DMS79 treated with DMSO at 0.1 percent for 48 hours (cell line): ENCODE results near the gene KRT86.
"Not testable (repeated sequence)": the region's sequence is repeated elsewhere in the genome, so short reads cannot be mapped to it uniquely, and the experiment has no call there.

Source experiments
- DNase-seq: peaks from one replicate; lab custom pipeline; 2025; lab: John Stamatoyannopoulos, UW

Gene KRT86

GRCh38 chr12:52314511-52314910 lies 40.1 kb downstream of the KRT86 start:
- DNase-seq: no peak

GRCh38 chr12:52315721-52316120 lies 41.3 kb downstream of the KRT86 start:
- not testable (repeated sequence) for DNase-seq

GRCh38 chr12:52316290-52316689 lies 41.8 kb downstream of the KRT86 start:
- no peak for DNase-seq

- DNase-seq: no peak
These were observed 42.3 kb downstream of the KRT86 start for GRCh38 chr12:52316701-52317100.

- DNase-seq: no peak
These were observed 43.1 kb downstream of the KRT86 start for GRCh38 chr12:52317468-52318052.

- DNase-seq: no peak
These were observed 44.0 kb downstream of the KRT86 start for GRCh38 chr12:52318241-52318990.

GRCh38 chr12:52319097-52319496 lies 44.7 kb downstream of the KRT86 start:
- no peak for DNase-seq

- no peak for DNase-seq
These were observed 46.4 kb downstream of the KRT86 start, which contains the start of gene KRT83 for GRCh38 chr12:52320784-52321400. Gene KRT83, minus strand, starts transcription at chr12:52321398. Its CDS starts 63 bp downstream, at chr12:52321335.

GRCh38 chr12:52321418-52321817 lies 47.0 kb downstream of the KRT86 start:
- peak; percentile 72 for DNase-seq

GRCh38 chr12:52322069-52322468 lies 47.6 kb downstream of the KRT86 start:
- DNase-seq: no peak

GRCh38 chr12:52323001-52323400 lies 48.6 kb downstream of the KRT86 start:
- DNase-seq: no peak

- DNase-seq: no peak
These were observed 49.1 kb downstream of the KRT86 start for GRCh38 chr12:52323416-52324152.

GRCh38 chr12:52324153-52324444 lies 49.7 kb downstream of the KRT86 start:
- no peak for DNase-seq

- DNase-seq: peak; percentile 5
These were observed 52.8 kb downstream of the KRT86 start for GRCh38 chr12:52327052-52327829.

GRCh38 chr12:52327830-52328500 lies 53.5 kb downstream of the KRT86 start:
- DNase-seq: no peak

GRCh38 chr12:52331039-52331438 lies 56.6 kb downstream of the KRT86 start:
- no peak for DNase-seq

- peak; percentile 29 for DNase-seq
These were observed 57.4 kb downstream of the KRT86 start for GRCh38 chr12:52331833-52332232.

- DNase-seq: no peak
These were observed 57.9 kb downstream of the KRT86 start for GRCh38 chr12:52332381-52332780.

- DNase-seq: no peak
These were observed 58.9 kb downstream of the KRT86 start for GRCh38 chr12:52333321-52333720.

- DNase-seq: no peak
These were observed 59.7 kb downstream of the KRT86 start for GRCh38 chr12:52334185-52334584.

GRCh38 chr12:52335598-52336262 lies 61.3 kb downstream of the KRT86 start:
- DNase-seq: peak; percentile 84
